ENCODE results near the gene CACNA2D3. TPM values are rescaled to one million over a fixed set of nuclear protein-coding genes. Genes with fewer than 3 reads are reported as not detected.
A peak's percentile ranks its signal among the peaks of the same experiment; 100 is the strongest.

Gene CACNA2D3
- total RNA-seq, 1 experiment from 2014 or later: 1.6 TPM

DNA sequence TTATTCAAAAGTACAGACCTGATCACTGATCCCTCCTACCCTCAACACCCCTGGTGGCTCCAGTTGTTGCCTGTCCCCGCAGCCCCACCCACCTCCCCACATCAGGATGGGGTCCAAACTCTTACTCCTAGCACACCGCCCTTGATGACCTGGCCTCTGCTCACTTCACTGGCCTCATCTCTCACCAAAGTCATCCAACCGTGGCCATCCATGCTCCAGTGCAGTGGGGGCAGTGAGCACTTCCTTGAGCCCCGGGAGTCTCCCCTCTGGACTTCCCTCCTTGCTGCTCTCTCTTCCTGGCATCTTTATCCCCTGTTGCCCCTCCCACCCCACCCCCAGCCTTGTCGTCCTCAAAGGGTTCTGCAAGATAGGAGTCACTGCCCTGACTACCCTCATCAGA is 191.1 kb downstream of the CACNA2D3 start:
- no peaks in the 10 kb centered on the region for H3K36me3 ChIP-seq (replicated peaks; ENCODE audit: control insufficient read depth, insufficient read depth, low read length)
- no peak for DNase-seq
- no peaks in the 10 kb centered on the region for H3K27me3 ChIP-seq (ENCODE audit: control insufficient read depth, insufficient read depth, low read length)
- H3K4me3 ChIP-seq (ENCODE audit: insufficient read depth, low read depth, low read length): no peak overlapping the region

DNA sequence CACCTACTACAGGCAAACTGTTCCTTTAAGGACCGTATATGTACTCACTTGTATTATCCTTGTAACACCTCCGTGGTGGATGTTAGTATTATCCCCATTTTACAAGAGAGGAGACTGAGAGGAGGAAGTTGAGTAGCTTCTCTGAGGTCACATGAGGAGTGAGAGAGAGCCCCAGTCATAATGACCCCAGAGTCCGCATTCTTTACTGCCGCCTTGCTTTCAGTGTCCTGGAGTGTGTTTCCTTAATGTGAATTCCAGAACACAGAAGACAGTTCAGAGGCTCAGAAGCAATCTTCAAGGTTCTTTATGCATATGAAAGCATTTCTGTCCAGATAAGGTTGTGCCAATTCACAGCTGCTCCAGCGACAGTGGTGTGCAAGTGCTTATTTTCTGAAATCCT is 199.2 kb downstream of the CACNA2D3 start:
- peak; percentile 31 for DNase-seq
- Histone ChIP-seq H3K4me3 (ENCODE audit: insufficient read depth, low read depth, low read length) (no peak overlapping the region), H3K36me3 (replicated peaks; ENCODE audit: control insufficient read depth, insufficient read depth, low read length) (no peaks in the 10 kb centered on the region), H3K27me3 (ENCODE audit: control insufficient read depth, insufficient read depth, low read length) (no peaks in the 10 kb centered on the region)

DNA sequence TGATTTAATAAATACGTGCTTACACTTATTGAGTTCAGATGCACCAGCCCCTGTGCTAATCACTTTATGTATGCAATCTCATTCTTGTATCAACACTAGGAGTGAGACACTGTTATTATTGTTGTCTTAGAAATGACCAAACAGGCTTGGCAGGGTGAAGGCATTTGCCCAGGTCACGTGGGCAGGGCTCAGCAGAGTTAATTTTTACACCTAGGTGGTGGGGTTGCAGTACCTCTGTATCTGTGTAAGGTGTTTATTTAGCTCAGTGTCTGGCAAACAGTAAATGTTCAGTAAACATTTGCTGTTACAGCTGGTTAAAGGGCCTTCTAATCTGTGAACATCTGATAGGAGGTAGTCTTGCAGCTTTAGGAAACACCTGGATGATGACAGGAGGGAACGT is 200.0 kb downstream of the CACNA2D3 start:
- Histone ChIP-seq H3K27me3 (ENCODE audit: control insufficient read depth, insufficient read depth, low read length) (no peaks in the 10 kb centered on the region), H3K36me3 (replicated peaks; ENCODE audit: control insufficient read depth, insufficient read depth, low read length) (no peaks in the 10 kb centered on the region), H3K4me3 (ENCODE audit: insufficient read depth, low read depth, low read length) (no peak overlapping the region)
- no peak for DNase-seq

DNA sequence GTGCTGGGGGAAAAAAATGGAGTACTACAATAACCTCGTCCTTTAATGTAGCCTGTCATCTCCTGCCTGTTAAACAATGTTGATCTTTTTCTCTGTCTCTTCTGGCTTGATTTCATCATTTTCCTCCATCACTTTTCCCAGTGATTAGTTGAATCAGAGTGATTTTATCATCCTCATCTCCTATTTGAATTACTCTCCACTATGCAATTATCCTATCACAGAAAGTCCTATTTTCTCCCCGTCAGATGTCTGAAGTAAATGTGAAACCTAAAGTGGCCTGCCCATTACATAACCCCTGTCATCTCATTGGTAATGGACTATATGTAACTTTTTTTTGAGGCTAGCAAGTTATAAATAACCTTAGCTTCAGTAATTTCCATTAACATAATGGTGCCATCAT is 201.8 kb downstream of the CACNA2D3 start:
- Histone ChIP-seq H3K36me3 (replicated peaks; ENCODE audit: control insufficient read depth, insufficient read depth, low read length) (no peaks in the 10 kb centered on the region), H3K27me3 (ENCODE audit: control insufficient read depth, insufficient read depth, low read length) (no peaks in the 10 kb centered on the region), H3K4me3 (ENCODE audit: insufficient read depth, low read depth, low read length) (no peak overlapping the region)
- no peak for DNase-seq

DNA sequence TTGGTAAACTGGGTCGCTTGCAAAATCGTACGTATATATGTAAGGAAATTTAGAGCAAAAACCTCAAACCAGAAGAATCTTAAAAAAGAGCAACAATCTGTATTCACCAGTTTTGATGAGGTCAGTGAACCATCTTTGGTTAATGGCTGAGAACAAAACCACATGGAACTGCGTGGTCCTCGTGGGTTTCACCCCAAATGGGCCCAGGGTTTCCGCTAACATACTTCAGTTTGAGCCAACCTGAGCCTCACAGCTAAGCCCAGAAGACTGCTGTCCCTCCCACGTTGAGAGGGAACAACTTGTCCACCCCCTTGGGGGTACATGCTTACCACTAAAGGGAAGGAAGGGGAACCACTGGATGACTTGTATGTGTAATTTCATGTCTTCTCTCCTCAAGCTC is 204.6 kb downstream of the CACNA2D3 start:
- no peak for DNase-seq
- no peak overlapping the region for H3K4me3 ChIP-seq (ENCODE audit: insufficient read depth, low read depth, low read length)
- H3K27me3 ChIP-seq (ENCODE audit: control insufficient read depth, insufficient read depth, low read length): no peaks in the 10 kb centered on the region
- no peaks in the 10 kb centered on the region for H3K36me3 ChIP-seq (replicated peaks; ENCODE audit: control insufficient read depth, insufficient read depth, low read length)

DNA sequence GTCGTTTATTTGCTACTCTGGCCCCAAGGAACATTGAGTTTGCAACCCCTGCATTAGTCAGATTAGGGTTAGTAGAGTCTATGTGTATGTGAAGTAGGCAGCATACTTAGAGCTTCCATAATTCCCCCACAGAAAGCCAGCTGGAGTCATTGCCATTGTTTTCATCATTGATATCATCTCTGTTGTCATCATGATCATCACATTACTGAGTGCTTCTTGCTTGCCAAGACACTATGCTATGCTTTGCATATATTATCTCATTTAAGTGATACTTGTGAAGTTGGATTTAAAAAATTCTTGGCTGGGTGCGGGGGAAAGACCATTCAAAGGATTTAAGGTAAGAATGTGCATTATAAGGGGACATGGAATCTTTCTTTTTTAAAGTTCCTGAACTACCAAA is 209.0 kb downstream of the CACNA2D3 start:
- no peak for DNase-seq
- Histone ChIP-seq H3K27me3 (ENCODE audit: control insufficient read depth, insufficient read depth, low read length) (no peaks in the 10 kb centered on the region), H3K36me3 (replicated peaks; ENCODE audit: control insufficient read depth, insufficient read depth, low read length) (no peaks in the 10 kb centered on the region), H3K4me3 (ENCODE audit: insufficient read depth, low read depth, low read length) (no peak overlapping the region)

DNA sequence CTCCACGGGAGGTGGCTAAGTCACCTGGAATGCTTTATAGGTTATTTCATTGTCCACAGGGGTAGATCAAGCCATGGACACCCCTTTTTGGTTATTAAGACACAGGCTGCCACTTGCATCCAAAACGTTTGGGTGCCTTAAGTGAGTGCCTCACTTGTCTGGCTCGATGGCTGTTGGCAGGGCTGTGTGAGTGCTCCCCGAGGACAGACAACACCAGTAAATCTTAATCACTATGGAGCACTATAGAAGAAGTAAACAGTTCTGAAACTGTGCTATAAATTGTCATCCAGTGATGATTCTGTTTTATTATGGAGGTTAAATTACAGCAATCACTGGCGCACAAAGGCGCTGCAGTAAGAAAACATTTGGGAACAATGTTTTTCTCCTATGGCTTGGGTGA is 215.5 kb downstream of the CACNA2D3 start:
- Histone ChIP-seq H3K4me3 (ENCODE audit: insufficient read depth, low read depth, low read length) (no peak overlapping the region), H3K27me3 (ENCODE audit: control insufficient read depth, insufficient read depth, low read length) (no peaks in the 10 kb centered on the region), H3K36me3 (replicated peaks; ENCODE audit: control insufficient read depth, insufficient read depth, low read length) (no peaks in the 10 kb centered on the region)
- DNase-seq: no peak

DNA sequence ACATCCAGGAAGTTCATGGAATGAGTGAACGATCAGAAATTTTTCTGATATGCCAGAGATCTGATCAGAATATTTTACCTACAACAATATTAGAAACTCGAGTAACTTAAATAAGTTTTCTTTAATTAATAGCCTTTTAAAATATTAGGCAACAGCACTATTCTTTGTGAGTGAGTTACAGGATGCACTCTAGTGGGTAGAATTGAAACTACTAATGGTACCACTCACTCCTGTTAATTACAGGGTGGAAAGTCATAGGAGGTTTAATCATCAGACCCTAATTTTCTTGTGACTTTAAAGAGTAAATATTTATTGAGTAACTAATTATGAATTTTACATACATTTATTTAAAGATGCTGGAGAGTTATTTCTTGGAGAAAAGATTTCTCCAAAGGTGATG is 217.3 kb downstream of the CACNA2D3 start:
- no peaks in the 10 kb centered on the region for H3K36me3 ChIP-seq (replicated peaks; ENCODE audit: control insufficient read depth, insufficient read depth, low read length)
- DNase-seq: no peak
- no peak overlapping the region for H3K4me3 ChIP-seq (ENCODE audit: insufficient read depth, low read depth, low read length)
- no peaks in the 10 kb centered on the region for H3K27me3 ChIP-seq (ENCODE audit: control insufficient read depth, insufficient read depth, low read length)

DNA sequence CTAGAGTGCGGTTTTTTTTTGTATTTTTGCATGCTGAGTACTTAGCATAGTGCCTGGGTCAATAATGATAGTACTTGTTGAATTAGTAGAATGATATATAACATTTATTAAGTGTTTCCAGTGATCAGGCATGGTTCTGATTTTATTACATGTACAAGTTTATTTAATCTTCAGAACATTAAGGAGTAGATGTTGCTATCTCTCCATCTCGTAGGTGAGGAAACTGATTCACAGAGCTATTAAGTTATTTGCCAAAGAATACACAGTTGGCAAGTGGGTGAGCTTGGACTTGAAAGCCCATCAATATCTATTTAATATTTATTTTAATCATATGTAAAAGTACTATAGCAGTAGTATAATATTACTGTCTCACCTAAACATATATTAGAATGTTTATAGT is 219.5 kb downstream of the CACNA2D3 start:
- Histone ChIP-seq H3K36me3 (replicated peaks; ENCODE audit: control insufficient read depth, insufficient read depth, low read length) (no peaks in the 10 kb centered on the region), H3K27me3 (ENCODE audit: control insufficient read depth, insufficient read depth, low read length) (no peaks in the 10 kb centered on the region), H3K4me3 (ENCODE audit: insufficient read depth, low read depth, low read length) (no peak overlapping the region)
- DNase-seq: no peak

DNA sequence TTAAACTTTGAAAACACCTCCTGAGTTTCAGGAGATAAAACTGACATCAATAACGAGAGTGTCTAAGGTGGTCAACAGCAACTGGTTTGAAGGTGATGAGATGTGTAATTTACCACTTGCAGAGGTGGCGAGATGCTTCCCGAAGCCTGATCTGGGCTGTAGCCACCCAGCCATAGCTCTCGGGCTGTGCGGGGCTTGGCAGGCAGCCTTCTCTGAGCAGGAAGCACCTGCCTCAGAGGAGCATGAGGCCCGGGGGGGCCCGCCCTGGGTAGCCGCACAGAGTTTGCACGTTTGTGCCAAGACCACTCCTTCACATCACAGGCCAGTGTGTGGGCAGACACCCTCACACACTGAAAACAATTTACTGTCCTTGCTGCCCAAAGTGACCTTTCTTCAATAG is 220.3 kb downstream of the CACNA2D3 start:
- DNase-seq: no peak
- Histone ChIP-seq H3K27me3 (ENCODE audit: control insufficient read depth, insufficient read depth, low read length) (no peaks in the 10 kb centered on the region), H3K36me3 (replicated peaks; ENCODE audit: control insufficient read depth, insufficient read depth, low read length) (no peaks in the 10 kb centered on the region), H3K4me3 (ENCODE audit: insufficient read depth, low read depth, low read length) (no peak overlapping the region)

DNA sequence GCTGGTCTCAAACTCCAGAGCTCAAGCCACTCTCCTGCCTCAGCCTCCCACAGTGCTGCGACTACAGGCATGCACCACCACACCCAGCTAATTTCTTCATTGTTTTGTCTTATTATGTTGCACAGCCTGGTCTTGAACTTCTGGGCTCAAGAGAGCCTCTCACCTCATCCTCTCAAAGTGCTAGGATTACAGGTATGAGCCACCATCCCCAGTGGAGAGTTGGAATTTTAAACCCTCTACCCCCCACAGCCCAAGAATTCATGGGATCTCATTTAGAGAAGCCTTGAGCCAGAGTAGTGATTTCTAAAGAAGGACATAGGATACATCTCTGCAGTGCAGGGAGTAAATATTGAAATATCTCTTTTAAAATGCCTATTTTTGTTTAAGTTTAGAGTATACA is 221.1 kb downstream of the CACNA2D3 start:
- DNase-seq: no peak
- Histone ChIP-seq H3K27me3 (ENCODE audit: control insufficient read depth, insufficient read depth, low read length) (no peaks in the 10 kb centered on the region), H3K36me3 (replicated peaks; ENCODE audit: control insufficient read depth, insufficient read depth, low read length) (no peaks in the 10 kb centered on the region), H3K4me3 (ENCODE audit: insufficient read depth, low read depth, low read length) (no peak overlapping the region)

DNA sequence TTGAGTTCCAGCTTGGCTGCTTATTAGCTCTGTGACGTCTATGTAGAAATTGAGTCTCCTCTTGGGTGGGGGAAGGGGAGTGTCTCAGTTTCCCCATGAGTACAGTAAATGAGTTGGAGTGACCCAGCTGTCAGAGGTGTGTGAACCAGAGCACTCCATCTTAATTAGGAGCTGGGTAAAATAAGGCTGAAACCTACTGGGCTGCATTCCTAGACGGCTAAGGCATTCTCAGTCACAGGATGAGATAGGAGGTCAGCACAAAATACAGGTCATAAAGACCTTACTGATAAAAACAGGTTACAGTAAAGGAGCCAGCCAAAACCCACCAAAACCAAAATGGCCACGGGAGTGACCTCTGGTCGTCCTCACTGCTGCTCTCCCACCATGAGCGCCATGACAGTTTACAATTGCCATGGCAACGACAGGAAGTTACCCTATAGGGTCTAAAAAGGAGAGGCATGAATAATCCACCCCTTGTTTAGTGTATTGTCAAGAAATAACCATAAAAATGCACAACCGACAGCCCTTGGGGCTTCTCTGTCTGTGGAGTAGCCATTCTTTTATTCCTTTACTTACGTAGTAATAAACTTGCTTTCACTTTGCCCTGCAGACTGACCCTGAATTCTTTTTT is 222.4 kb downstream of the CACNA2D3 start:
- Histone ChIP-seq H3K36me3 (replicated peaks; ENCODE audit: control insufficient read depth, insufficient read depth, low read length) (no peaks in the 10 kb centered on the region), H3K27me3 (ENCODE audit: control insufficient read depth, insufficient read depth, low read length) (no peaks in the 10 kb centered on the region), H3K4me3 (ENCODE audit: insufficient read depth, low read depth, low read length) (no peak overlapping the region)
- no peak for DNase-seq

DNA sequence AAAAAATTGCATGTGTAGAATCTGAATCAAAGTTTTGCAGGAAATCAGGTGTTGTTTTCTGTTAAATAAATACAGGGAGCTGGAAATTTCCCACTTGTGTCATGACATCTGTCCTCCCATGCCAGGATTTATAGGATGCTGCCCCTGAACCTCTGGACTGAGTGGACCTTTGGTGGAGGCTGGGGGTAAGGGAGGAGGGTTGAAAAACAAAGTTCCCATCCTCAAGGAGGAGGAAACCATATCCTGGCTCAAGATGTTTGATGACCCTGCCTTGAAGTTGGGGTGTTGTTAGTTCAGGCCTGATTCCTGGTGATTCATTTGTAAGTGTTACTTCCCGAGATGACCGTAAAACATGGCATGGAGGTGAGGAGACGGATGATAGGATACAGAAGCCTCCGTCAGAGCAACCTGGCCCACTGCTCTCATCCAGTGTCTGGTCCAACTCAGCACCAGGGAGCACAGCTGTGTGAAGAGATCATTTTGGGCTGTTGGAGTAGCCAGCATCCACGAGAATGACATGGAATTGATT is 223.6 kb downstream of the CACNA2D3 start:
- H3K27me3 ChIP-seq (ENCODE audit: control insufficient read depth, insufficient read depth, low read length): no peaks in the 10 kb centered on the region
- no peak overlapping the region for H3K4me3 ChIP-seq (ENCODE audit: insufficient read depth, low read depth, low read length)
- no peaks in the 10 kb centered on the region for H3K36me3 ChIP-seq (replicated peaks; ENCODE audit: control insufficient read depth, insufficient read depth, low read length)
- DNase-seq: no peak

DNA sequence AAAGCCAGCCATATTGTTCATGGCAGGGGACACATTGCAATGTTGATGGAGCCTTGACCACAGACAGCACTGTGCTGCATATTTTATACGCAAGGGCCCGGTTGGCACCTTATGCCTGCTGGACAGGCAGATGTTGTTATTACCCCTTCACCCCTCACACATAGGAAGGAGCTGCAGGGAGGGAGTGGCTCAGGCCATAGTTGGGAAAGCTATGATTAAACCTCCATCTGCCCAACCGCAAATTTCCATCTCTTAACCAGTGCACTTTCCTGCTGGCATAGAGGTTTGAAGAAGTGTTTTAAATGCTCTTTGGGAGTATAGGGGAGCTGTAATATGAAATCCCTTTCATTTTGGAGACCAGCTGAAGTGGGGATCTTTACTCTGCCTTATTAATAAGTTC is 224.7 kb downstream of the CACNA2D3 start:
- no peaks in the 10 kb centered on the region for H3K36me3 ChIP-seq (replicated peaks; ENCODE audit: control insufficient read depth, insufficient read depth, low read length)
- no peak overlapping the region for H3K4me3 ChIP-seq (ENCODE audit: insufficient read depth, low read depth, low read length)
- no peaks in the 10 kb centered on the region for H3K27me3 ChIP-seq (ENCODE audit: control insufficient read depth, insufficient read depth, low read length)
- DNase-seq: no peak

DNA sequence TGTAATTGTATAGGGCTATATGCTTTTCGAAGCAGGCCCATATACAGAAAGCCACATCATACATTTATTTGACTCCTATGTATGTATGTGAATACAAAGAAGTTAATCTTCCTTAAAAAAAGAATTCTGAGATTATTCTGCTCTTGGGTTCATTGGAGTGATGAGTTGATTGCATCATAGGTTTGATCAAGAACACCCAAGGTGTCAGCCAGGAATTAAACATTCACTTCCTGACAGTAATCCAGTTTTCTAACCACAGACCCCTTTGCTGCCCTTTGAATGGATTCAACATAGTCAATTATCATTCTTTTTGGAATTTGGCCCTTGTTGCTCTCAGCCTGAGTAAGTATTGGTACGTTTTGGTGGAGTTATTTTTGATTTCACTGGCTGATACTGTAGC is 225.6 kb downstream of the CACNA2D3 start:
- Histone ChIP-seq H3K36me3 (replicated peaks; ENCODE audit: control insufficient read depth, insufficient read depth, low read length) (no peaks in the 10 kb centered on the region), H3K27me3 (ENCODE audit: control insufficient read depth, insufficient read depth, low read length) (no peaks in the 10 kb centered on the region)
- DNase-seq: no peak

DNA sequence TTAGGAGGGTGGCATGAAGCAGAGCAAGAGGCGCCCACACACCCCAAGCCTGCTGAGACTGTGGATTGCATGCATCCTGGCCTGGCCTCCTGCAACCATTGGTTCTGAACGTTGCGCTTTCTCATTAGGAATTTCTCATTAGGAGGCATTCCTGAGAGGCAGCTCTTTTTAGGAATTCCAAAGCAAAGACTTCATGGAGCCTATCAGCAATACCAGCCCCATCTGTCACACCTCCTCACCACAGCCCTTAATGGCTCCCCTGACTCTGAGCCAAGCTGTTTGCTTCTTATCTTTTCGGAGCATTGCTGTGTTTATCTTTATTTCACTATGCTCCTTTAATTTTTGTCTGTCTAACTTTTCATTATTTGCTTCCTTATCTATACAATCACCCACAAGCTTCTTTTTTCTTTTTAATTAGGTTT is 226.9 kb downstream of the CACNA2D3 start:
- no peak overlapping the region for H3K4me3 ChIP-seq (ENCODE audit: insufficient read depth, low read depth, low read length)
- H3K27me3 ChIP-seq (ENCODE audit: control insufficient read depth, insufficient read depth, low read length): no peaks in the 10 kb centered on the region
- no peaks in the 10 kb centered on the region for H3K36me3 ChIP-seq (replicated peaks; ENCODE audit: control insufficient read depth, insufficient read depth, low read length)
- no peak for DNase-seq

More for the DNA sequence above, 225.6 kb downstream of the CACNA2D3 start:
- H3K4me3 ChIP-seq (ENCODE audit: insufficient read depth, low read depth, low read length): no peak overlapping the region

Data from H7 (cell line).